Measurements from ENCODE around the gene TMC4. TPM values are rescaled to one million over a fixed set of nuclear protein-coding genes. Genes with fewer than 3 reads are reported as not detected.

TMC4 gene
- total RNA-seq, 1 donor = 0.27 TPM

DNA sequence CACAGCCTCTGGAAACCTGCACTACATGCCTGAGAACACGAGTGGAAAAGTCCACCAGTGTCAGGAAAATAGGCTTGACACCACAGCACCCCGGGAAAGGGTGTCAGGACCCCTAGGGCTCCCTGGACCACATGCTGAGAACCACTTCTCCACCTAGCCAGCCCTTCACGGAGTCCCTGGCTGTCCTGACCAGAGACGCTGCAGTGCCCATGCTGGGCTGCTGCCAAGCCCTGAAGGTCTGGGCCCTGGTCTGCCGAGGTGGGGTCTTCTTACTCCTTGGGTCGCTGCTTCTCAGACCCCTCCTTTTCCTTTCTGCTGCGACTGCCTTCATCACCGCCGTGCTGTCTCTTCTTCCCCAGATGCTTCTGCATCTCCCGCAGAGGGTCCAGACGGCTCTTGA lies 16.5 kb downstream of the TMC4 start:
- no peak for DNase-seq (ENCODE audit: low read depth)
- H3K4me3 ChIP-seq (ENCODE audit: low read depth, low read length) = no peak overlapping the region
- TF ChIP-seq, protein P1, sequence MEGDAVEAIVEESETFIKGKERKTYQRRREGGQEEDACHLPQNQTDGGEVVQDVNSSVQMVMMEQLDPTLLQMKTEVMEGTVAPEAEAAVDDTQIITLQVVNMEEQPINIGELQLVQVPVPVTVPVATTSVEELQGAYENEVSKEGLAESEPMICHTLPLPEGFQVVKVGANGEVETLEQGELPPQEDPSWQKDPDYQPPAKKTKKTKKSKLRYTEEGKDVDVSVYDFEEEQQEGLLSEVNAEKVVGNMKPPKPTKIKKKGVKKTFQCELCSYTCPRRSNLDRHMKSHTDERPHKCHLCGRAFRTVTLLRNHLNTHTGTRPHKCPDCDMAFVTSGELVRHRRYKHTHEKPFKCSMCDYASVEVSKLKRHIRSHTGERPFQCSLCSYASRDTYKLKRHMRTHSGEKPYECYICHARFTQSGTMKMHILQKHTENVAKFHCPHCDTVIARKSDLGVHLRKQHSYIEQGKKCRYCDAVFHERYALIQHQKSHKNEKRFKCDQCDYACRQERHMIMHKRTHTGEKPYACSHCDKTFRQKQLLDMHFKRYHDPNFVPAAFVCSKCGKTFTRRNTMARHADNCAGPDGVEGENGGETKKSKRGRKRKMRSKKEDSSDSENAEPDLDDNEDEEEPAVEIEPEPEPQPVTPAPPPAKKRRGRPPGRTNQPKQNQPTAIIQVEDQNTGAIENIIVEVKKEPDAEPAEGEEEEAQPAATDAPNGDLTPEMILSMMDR (IDR thresholded peaks at IDR 0.05; ENCODE audit: insufficient read depth, low read length) = no peak

DNA sequence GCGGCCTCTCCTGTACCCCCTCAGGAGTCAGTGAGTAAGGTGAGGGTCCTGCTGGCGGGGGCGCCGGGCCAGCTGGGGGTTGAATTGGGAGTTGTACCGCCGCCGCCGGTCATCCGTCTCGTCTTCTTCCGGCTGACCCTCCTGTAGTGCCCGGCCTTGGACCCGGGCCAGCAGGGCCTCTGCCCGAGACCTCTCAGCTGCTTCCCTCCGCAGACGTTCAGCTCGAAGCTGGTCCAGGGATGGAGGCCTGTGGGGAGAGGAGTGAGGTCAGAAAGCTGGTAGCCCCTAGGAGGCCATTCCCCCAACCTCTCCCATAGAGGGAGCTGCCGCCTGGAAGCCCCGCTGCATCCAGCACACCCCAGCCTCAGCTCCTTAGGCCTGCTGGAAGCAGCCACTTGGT lies 17.3 kb downstream of the TMC4 start:
- no peak overlapping the region for H3K4me3 ChIP-seq (ENCODE audit: low read depth, low read length)
- TF ChIP-seq, protein P1 (IDR thresholded peaks at IDR 0.05; ENCODE audit: insufficient read depth, low read length) = no peak
- no peak for DNase-seq (ENCODE audit: low read depth)

DNA sequence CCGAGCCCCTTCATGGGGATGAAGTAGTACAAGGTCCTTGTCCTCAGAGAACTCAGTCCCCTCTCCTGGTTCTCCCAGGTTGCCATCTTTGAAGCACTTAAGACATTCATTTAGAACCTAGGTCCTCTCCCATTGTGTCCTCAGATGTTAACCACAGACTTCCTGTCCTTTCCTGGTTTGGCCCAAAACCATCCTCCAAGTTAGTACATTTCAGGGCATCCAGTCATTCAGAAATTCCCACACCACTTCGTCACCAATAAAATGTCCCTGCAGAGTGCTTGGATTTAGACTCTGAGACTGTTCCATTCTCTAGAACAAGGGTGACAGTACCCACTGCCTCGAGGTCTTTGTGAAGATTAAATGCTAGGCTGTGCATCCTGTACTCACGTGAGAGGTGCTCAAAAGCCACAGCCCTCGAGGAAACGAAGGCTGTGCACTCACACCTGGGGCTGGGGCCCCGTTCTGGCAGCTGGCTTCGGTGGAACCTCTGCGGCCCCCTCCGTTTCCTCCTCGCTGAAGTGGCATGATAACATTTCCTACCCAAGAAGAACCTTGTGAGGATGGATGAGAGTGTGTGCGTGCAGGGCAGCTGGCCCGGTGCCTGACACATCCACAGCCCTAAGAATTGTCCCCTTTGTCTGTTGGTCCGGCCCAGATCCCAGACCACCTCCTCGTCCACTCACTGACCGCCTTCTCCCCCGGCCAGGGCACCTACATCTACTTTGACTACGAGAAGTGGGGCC lies 18.2 kb downstream of the TMC4 start:
- no peak overlapping the region for H3K4me3 ChIP-seq (ENCODE audit: low read depth, low read length)
- TF ChIP-seq, protein P1 (IDR thresholded peaks at IDR 0.05; ENCODE audit: insufficient read depth, low read length) = no peak
- no peak for DNase-seq (ENCODE audit: low read depth)

DNA sequence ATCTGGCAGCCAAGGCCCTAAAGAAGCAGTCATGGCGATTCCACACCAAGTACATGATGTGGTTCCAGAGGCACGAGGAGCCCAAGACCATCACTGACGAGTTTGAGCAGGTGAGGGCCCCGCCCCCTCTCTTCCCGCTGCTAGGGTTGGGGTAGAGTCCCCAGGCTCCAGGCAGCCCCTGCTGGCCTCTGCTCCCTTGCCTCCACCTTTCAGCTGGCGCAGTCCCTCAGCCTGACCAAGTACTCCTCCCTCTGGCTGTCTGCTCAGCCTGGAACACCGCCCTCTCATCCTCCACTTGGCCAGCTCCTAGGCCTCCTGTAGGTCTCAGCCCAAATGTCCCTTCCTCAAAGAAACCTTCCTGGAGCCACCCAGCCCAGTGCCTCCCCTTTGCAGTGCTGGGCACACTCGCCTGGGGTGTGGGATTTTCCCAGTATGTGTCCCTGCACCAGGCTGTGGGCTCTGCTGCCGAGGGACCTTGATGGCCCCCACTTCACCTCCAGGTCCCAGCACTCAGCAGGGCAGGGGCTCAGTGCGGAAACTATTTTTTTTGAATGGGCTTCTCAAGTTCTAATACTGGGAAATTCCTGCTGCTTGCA lies 19.1 kb downstream of the TMC4 start:
- no peak overlapping the region for H3K4me3 ChIP-seq (ENCODE audit: low read depth, low read length)
- DNase-seq (ENCODE audit: low read depth) = no peak
- TF ChIP-seq, protein P1 (IDR thresholded peaks at IDR 0.05; ENCODE audit: insufficient read depth, low read length) = no peak

DNA sequence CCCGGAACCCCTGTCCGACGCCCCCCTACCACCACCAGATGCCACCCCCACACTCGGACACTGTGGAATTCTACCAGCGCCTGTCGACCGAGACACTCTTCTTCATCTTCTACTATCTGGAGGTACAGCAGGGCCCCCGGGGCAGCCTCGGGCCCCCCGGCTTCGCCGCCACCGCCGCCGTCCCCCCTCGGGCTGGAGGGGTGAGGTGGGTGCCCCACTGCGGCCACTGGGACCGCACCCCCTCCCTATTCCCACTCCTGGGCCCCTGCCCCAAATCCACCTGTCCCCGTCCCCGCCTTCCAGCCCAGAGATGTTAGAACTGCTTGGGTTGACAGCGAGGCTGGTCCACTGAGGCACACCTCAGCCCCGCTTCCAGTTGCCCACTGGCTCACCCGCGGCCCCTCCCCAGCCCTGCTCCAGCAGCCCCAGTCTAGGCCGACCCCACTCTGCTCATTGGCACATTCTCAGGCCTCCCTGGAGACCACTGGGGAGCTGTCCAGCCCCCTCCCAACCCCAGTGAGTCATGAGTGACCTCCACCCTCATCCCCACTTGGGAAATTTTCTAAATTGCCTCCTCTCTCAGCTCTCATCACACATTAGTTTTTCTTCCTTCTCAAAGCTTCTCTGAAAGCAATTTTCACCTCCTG lies 20.0 kb downstream of the TMC4 start:
- TF ChIP-seq, protein P1 (IDR thresholded peaks at IDR 0.05; ENCODE audit: insufficient read depth, low read length) = no peak
- DNase-seq (ENCODE audit: low read depth) = no peak
- H3K4me3 ChIP-seq (ENCODE audit: low read depth, low read length) = no peak overlapping the region

DNA sequence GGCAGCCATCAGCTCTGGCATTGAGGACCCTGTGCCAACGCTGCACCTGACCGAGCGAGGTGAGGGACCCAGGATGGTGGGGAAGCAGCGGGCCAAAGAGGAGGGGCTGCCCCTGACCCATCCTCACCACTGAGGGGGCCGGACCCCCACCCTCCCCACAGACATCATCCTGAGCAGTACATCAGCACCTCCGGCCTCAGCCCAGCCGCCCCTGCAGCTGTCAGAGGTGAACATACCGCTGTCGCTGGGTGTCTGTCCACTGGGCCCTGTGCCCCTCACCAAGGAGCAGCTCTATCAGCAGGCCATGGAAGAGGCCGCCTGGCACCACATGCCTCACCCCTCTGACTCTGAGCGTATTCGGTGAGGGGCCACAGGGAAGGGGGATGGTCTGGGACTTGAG lies 20.7 kb downstream of the TMC4 start:
- DNase-seq (ENCODE audit: low read depth) = no peak
- no peak overlapping the region for H3K4me3 ChIP-seq (ENCODE audit: low read depth, low read length)
- TF ChIP-seq, protein P1 (IDR thresholded peaks at IDR 0.05; ENCODE audit: insufficient read depth, low read length) = no peak
